ENCODE data around the gene AEBP1.

GRCh38 chr7:44106311-44107065 lies 2.3 kb downstream of the AEBP1 start:
- TF ChIP-seq CTCF (IDR thresholded peaks at IDR 0.05; ENCODE audit: low read depth, low read length) (no peak), POLR2A (IDR thresholded peaks at IDR 0.05; ENCODE audit: extremely low read depth, insufficient read length) (no peak), MAX (IDR thresholded peaks at IDR 0.05; ENCODE audit: low read depth, low read length) (no peak)
